ENCODE measurements around the gene WNT10A. TPM values are rescaled to one million over a fixed set of nuclear protein-coding genes. Genes with fewer than 3 reads are reported as not detected.
A peak's percentile ranks its signal among the peaks of the same experiment; 100 is the strongest.

The WNT10A gene
- total RNA-seq, 1 donor from 2014 or later, result 2.5 TPM

GRCh38 chr2:218895759-218896500 is 15.3 kb downstream of the WNT10A start:
- Histone ChIP-seq H3K27me3 (peaks cover 7% of the 10 kb centered on the region), H3K4me1 (peaks cover 49% of the 10 kb centered on the region), H3K4me3 (no peak overlapping the region), H3K27ac (no peak overlapping the region), H3K9me3 (no peaks in the 10 kb centered on the region), H3K36me3 (no peaks in the 10 kb centered on the region)
- peak in 1 of 2 donors; percentile 72 for DNase-seq (ENCODE audit: extremely low spot score in 2 of 2)
- intact Hi-C loops (cut with DNase I), result no loop called here
- TF ChIP-seq POLR2AphosphoS5 (IDR thresholded peaks at IDR 0.05; ENCODE audit: insufficient read depth in 1 of 2, low read depth in 1 of 2), result no peak
- no peak for TF ChIP-seq POLR2A (IDR thresholded peaks at IDR 0.05)
- no peak for TF ChIP-seq CTCF (IDR thresholded peaks at IDR 0.05)

- H3K9me3 ChIP-seq, result no peaks in the 10 kb centered on the region
- peak overlapping the region in 1 of 2 donors; percentile 6 for H3K4me3 ChIP-seq
- intact Hi-C loops (cut with DNase I), result no loop called here
- no peak for TF ChIP-seq POLR2A (IDR thresholded peaks at IDR 0.05)
- no peak for TF ChIP-seq POLR2AphosphoS5 (IDR thresholded peaks at IDR 0.05; ENCODE audit: insufficient read depth in 1 of 2, low read depth in 1 of 2)
- no peak for TF ChIP-seq CTCF (IDR thresholded peaks at IDR 0.05)
- H3K4me1 ChIP-seq, result peaks cover 49% of the 10 kb centered on the region
- peak in 1 of 2 donors; percentile 79 for DNase-seq (ENCODE audit: extremely low spot score in 2 of 2)
- H3K27ac ChIP-seq, result no peak overlapping the region
- H3K27me3 ChIP-seq, result peaks cover 7% of the 10 kb centered on the region
- no peaks in the 10 kb centered on the region for H3K36me3 ChIP-seq
Measured at GRCh38 chr2:218896501-218897393, 16.1 kb downstream of the WNT10A start.

GRCh38 chr2:218897394-218898108 is 16.9 kb downstream of the WNT10A start:
- peak overlapping the region in 1 of 2 donors; percentile 6 for H3K4me3 ChIP-seq
- no peaks in the 10 kb centered on the region for H3K36me3 ChIP-seq
- intact Hi-C loops (cut with DNase I), result no loop called here
- peaks cover 7% of the 10 kb centered on the region for H3K27me3 ChIP-seq
- TF ChIP-seq POLR2A (IDR thresholded peaks at IDR 0.05) (no peak), CTCF (IDR thresholded peaks at IDR 0.05) (no peak), POLR2AphosphoS5 (IDR thresholded peaks at IDR 0.05; ENCODE audit: insufficient read depth in 1 of 2, low read depth in 1 of 2) (no peak)
- no peak for DNase-seq (ENCODE audit: extremely low spot score in 2 of 2)
- no peak overlapping the region for H3K27ac ChIP-seq
- H3K4me1 ChIP-seq, result peaks cover 49% of the 10 kb centered on the region
- H3K9me3 ChIP-seq, result no peaks in the 10 kb centered on the region

- H3K27me3 ChIP-seq, result peaks cover 7% of the 10 kb centered on the region
- no peak for TF ChIP-seq POLR2A (IDR thresholded peaks at IDR 0.05)
- TF ChIP-seq POLR2AphosphoS5 (IDR thresholded peaks at IDR 0.05; ENCODE audit: insufficient read depth in 1 of 2, low read depth in 1 of 2), result peak in 1 of 2 donors; percentile 25
- TF ChIP-seq CTCF (IDR thresholded peaks at IDR 0.05), result peak; percentile 91 to 95 (median 92)
- peaks cover 45% of the 10 kb centered on the region for H3K4me1 ChIP-seq
Measured at GRCh38 chr2:218898109-218898878, 17.6 kb downstream of the WNT10A start.

More at GRCh38 chr2:218898109-218898878, 17.6 kb downstream of the WNT10A start:
- Histone ChIP-seq H3K4me3 (peak overlapping the region in 1 of 2 donors; percentile 4), H3K36me3 (no peaks in the 10 kb centered on the region), H3K27ac (no peak overlapping the region), H3K9me3 (no peaks in the 10 kb centered on the region)
- peak in 1 of 2 donors; percentile 79 for DNase-seq (ENCODE audit: extremely low spot score in 2 of 2)
- intact Hi-C loops (cut with DNase I), result no loop called here

All from vagina (tissue), 2 donors.